Daoy (cell line): Measurements from ENCODE around the gene GFRA1. TPM values are rescaled to one million over a fixed set of nuclear protein-coding genes. Genes with fewer than 3 reads are reported as not detected.
A peak's percentile ranks its signal among the peaks of the same experiment; 100 is the strongest.
"Not testable (repeated sequence)": the region's sequence is repeated elsewhere in the genome, so short reads cannot be mapped to it uniquely, and the experiment has no call there.

Source experiments
- DNase-seq: peaks from one replicate; pipeline ENCODE4 v3.0.0-alpha.2; 2015; ENCODE audit warnings: low read depth
- total RNA-seq: library from RNA; depleted of rRNA; stranded (reverse); fragments of >200 nt; shearing (Covaris generic); gene quantifications from 2 replicates; pipeline ENCODE4 v1.2.3, GENCODE V29; 2014

The GFRA1 gene
- total RNA-seq, 1 experiment from 2014 or later: 1.1 TPM

DNA sequence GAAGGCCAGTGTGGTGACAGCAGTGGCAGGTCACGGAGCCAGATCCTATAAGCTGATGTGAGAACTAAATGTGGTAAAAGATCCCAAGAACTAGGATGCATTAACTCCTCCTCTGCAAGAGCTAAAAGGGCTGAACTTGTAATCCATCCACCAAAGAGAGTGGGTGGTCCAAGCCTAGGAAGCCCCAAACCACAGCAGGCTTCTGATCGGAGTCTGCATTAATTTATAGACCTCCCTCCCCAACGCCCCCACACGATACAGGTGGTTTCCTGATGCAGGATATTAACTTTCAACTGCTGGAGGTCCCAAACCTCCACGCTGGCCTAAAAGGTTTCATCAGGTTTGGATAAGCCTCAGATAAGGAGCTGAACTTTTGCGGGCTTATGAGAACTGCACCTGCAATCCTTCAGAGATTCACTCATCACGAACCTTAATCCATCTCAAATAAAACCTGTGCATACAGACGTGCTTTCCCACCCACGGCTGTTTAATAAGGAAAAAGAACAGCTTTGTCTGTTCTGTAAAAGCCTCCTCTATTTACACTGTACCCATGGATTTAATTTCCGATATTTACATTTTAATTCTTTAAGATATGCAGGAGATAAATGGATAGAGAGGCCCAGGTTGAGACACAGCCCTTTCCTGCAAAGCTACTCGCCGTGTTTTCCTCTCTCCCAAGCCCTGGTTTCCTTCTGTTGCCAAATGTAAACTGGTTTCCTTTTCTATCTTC is 74.9 kb downstream of the GFRA1 start:
- DNase-seq: no peak

- no peak for DNase-seq
Observed at GRCh38 chr10:116195583-116195982, 77.4 kb downstream of the GFRA1 start.

- DNase-seq: no peak
Observed at GRCh38 chr10:116195039-116195438, 78.0 kb downstream of the GFRA1 start.

- no peak for DNase-seq
Observed at GRCh38 chr10:116194061-116194460, 78.9 kb downstream of the GFRA1 start.

GRCh38 chr10:116190883-116191282 is 82.1 kb downstream of the GFRA1 start:
- no peak for DNase-seq

DNA sequence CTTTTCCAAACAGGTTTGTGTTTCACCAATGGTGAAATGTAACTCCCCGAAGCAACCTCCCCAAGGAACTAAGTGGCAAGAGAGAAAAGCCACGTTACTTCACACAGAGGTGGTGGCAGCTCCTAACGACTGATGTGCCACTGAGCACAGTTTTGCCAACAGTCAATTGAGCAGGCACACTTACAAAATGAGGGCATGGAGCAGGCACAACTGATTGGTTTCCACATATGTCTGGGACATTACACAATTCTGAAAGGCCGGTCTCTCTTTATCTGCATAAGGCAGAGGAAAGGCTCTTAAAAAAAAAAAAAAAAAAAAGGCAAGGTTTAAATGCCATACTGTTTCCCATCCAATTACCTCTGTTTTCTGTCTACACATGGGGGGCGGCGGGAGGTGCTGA is 86.7 kb downstream of the GFRA1 start:
- no peak for DNase-seq

GRCh38 chr10:116185199-116185867 is 87.7 kb downstream of the GFRA1 start:
- no peak for DNase-seq

GRCh38 chr10:116184512-116184794 is 88.6 kb downstream of the GFRA1 start:
- no peak for DNase-seq

GRCh38 chr10:116183733-116184511 is 89.1 kb downstream of the GFRA1 start:
- DNase-seq: peak; percentile 8

- no peak for DNase-seq
Observed at GRCh38 chr10:116182426-116182825, 90.6 kb downstream of the GFRA1 start.

GRCh38 chr10:116178086-116178605 is 94.9 kb downstream of the GFRA1 start:
- no peak for DNase-seq

- DNase-seq: no peak
Observed at GRCh38 chr10:116175231-116175630, 97.8 kb downstream of the GFRA1 start.

DNA sequence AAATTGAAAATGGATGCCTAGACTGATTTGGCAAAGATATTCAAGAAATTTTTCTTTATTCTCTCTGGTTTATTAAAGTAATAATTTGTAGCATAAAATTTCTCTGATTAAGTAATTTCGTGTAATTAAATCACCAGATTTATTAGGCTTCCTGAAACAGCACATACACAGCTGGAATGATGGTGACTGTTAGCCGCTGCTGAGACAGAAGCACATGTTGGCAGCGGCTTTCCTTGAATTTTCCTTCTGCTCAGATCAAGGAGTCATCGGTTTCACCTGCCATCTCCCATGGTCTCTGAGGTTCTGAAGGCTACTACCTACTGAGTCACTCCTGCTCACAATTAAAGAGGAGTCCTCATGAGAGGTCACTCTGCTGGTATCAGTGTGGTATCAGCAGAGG is 101.5 kb downstream of the GFRA1 start:
- DNase-seq: no peak

DNA sequence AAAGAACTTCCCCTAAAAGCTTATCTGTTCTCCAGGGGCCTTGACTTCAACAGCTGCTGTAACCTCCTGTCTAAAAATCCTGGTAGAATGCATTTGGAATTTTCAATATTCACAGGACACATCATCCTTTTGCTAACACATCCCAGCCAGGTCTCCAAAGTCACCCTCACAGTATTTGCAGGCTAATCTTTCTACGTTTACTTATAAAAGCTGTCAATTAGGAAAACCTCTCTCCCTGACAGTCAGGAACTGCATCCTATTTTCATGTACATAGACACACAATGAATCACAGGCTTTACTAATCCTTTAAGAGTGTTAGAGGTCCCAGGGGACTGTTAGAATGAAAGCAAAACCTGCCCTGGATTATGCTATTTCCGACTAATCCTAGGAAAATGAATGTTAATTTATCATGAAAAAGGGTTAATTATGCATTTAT is 102.2 kb downstream of the GFRA1 start:
- peak; percentile 54 for DNase-seq

GRCh38 chr10:116169782-116170445 is 103.1 kb downstream of the GFRA1 start:
- no peak for DNase-seq

- no peak for DNase-seq
Observed at GRCh38 chr10:116168745-116169144, 104.3 kb downstream of the GFRA1 start.

- no peak for DNase-seq
Observed at GRCh38 chr10:116168329-116168728, 104.7 kb downstream of the GFRA1 start.

DNA sequence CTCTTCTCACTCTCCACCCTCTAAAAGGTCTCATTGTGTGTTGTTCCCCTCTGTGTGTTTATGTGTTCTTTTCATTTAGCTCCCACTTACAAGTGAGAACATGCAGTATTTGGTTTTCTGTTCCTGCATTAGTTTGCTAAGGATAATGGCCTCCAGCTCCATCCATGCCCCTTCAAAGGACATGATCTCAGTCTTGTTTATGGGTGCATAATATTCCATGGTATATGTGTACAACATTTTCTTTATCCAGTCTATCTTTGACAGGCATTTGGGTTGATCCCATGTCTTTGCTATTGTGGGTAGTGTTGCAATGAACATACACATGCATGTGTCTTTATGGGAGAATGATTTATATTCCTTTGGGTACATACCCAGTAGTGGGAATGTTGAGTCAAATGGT is 107.1 kb downstream of the GFRA1 start:
- DNase-seq: not testable (repeated sequence)

DNA sequence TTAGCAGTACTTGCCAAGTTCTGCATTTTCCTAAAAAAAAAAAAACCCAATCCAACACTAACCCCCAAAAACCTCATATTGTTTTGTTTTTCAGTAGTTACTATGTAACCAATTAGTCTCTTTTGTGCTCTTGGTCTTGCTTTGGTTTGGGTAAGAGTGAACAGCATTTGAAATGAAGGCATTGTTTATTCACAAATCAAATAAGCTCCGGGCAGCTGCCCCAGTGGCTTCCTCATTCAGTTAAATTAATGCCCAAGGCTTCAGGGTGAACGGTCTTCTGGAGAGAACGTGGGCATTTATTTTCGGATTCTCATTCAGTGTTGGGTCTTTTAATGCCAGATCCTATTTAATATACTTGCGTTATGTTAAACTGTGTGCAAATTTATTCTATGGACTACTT is 108.7 kb downstream of the GFRA1 start:
- no peak for DNase-seq

DNA sequence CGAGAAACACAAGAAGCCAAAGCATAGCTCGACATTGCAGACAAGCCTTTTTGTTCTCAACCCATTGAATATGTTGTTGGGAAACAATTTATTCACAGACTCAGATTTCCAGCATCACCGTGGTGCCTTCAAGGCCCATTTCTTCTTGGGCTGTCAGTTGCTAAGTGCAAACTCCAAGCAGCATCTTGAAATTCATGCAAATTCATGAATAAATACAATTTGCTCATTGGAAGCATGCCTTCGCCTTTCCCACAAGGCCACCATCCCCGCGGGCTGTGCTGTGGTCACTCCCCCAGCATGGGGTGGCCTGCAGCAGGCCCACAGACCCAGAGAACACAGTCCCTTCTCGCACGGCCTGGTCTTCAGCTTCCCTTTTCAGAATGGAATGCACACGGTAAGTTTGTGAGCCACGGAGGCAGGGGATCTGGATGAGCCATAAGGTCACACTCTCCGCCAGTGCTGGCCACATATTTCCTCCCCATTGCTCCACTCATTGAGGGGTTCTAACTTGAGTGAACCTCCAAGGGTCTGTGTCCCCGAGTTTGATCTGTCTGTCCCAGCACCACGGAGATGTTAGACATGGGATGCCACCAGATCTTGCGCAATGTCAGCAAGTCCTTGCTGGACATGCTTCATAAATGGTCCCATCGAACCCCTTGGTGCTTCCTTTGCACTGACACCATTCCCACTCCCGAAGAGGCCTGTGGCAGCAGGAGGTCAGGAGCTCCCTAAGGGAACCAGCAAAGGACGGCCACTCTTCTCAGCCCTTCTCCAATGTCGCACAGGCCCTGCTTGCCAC is 109.5 kb downstream of the GFRA1 start:
- DNase-seq: no peak

DNA sequence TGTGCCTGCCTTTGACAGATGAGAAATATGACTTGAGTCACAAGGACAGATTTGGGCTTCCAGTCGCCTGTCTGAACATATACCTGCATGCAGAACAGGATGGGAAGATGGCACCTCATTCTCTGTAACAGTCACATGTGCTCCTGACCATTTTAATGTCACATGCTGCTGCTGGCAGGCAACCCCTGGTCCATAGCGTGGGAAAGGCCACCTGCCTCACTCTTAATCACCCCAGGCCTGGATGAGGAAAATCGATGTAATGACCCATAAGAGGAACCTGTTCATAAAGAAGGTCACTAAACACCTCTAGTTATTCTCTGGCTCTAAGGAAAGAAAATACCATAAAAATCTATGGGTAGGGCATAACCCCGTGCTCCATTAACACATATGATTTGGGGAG is 110.2 kb downstream of the GFRA1 start:
- DNase-seq: no peak
